Lower leg skin (tissue), 4 donors: ENCODE data around the gene AGGF1. TPM values are rescaled to one million over a fixed set of nuclear protein-coding genes. Genes with fewer than 3 reads are reported as not detected.
"Not testable (repeated sequence)": the region's sequence is repeated elsewhere in the genome, so short reads cannot be mapped to it uniquely, and the experiment has no call there.

Experiments
- DNase-seq, 2 donors: peaks; one replicate each; pipeline ENCODE4 v3.0.0-alpha.2; 2019; ENCODE audit warnings: low spot score in 2 of 2
- H3K4me3 ChIP-seq: fragments of 200-600 bp; sonication (generic); 2 replicates; pipeline ENCODE4 v1.5.1; 2017; ENCODE audit warnings: mild to moderate bottlenecking, low read depth; ENCODE audit not compliant: poor library complexity, severe bottlenecking
- POLR2A ChIP-seq, 2 donors: fragments of 450-650 bp; IDR thresholded peaks; one replicate each; pipeline ENCODE4 v1.6.1; 2016 to 2017; ENCODE audit warnings: antibody characterized with exemption in 2 of 2, mild to moderate bottlenecking in 1 of 2, moderate library complexity in 1 of 2
- WGBS, 2 donors: methylation state at CpG; one replicate each; pipeline ENCODE4 v1.1.5; 2018; 5-methylcytosine and 5-hydroxymethylcytosine counted together
- intact Hi-C: fragments of 100-400 bp; cut with DNase I; formaldehyde crosslinking; loops from one replicate; pipeline ENCODE4 v1.15.0; 2023; ENCODE audit warnings: low total_unique reads
- total RNA-seq, 4 donors: library from RNA; depleted of rRNA; stranded (reverse); fragments of >200 nt; gene quantifications; one replicate each; pipeline ENCODE4 v1.1.0, GENCODE V29; 2016
- TF ChIP-seq, protein P1 (sequence below), 3 donors: fragments of 450-650 bp; IDR thresholded peaks; one replicate each; pipeline ENCODE4 v1.5.1; 2016; ENCODE audit warnings: antibody characterized with exemption in 3 of 3, mild to moderate bottlenecking in 3 of 3, moderate library complexity in 2 of 3

The AGGF1 gene
- total RNA-seq, 4 donors from 2014 or later: 15.0 to 25.0 (median 22.4) TPM

DNA sequence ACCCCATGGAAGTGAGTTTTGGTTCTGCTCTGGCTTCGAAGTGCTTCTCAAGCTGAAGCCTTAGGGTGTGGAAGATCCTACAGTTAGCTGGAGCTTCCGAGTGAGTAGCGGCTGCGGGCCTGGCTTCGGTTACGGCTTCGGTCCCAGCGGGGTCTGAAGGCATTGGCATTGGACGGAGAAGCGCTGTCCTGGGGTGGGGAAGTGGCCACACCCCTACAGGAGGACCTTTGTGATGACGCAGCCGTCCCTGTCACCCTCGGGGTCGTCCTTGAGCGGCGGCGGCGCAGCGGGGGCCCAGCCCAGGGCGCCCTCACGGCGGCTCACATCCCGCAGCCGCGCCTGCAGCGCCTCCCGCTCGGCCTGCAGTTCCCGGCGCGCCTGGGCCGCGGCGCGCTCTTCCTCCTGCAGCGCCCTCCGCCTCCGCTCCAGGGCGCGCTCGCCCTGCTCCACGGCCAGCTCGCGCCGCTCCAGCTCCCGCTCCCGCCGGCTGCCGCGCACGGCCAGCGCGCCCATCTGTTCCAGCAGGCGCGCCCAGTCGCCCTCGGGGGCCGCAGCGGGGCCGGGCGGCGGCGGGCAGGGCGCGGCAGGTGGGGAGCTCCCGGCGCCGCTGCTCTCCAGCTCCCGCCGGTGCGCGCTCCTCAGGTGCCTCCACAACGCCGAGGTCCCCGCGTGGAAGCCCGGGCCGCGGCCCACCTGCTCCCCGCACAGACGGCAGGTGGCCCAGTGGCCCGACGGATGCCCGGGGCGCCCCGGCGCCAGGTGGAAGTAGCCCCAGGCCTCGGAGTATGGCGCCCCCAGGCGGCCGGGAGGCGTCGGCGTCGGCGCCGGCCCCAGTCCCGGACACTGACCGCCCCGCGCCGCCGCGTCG is 47.0 kb downstream of the AGGF1 start:
- intact Hi-C loops: loop anchor here (10.0 kb wide), 1 partner anchor 418 kb away; the partner anchor contains the start of gene WDR41
- peak in 1 of 2 donors; percentile 93 for DNase-seq
- no peak overlapping the region for H3K4me3 ChIP-seq
- TF ChIP-seq, protein P1, sequence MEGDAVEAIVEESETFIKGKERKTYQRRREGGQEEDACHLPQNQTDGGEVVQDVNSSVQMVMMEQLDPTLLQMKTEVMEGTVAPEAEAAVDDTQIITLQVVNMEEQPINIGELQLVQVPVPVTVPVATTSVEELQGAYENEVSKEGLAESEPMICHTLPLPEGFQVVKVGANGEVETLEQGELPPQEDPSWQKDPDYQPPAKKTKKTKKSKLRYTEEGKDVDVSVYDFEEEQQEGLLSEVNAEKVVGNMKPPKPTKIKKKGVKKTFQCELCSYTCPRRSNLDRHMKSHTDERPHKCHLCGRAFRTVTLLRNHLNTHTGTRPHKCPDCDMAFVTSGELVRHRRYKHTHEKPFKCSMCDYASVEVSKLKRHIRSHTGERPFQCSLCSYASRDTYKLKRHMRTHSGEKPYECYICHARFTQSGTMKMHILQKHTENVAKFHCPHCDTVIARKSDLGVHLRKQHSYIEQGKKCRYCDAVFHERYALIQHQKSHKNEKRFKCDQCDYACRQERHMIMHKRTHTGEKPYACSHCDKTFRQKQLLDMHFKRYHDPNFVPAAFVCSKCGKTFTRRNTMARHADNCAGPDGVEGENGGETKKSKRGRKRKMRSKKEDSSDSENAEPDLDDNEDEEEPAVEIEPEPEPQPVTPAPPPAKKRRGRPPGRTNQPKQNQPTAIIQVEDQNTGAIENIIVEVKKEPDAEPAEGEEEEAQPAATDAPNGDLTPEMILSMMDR (IDR thresholded peaks at IDR 0.05): no peak
- no peak for TF ChIP-seq POLR2A (IDR thresholded peaks at IDR 0.05)
- WGBS, 2 donors: 15 to 23% methylated on average over 25 to 61 of the region's 105 CpGs

DNA sequence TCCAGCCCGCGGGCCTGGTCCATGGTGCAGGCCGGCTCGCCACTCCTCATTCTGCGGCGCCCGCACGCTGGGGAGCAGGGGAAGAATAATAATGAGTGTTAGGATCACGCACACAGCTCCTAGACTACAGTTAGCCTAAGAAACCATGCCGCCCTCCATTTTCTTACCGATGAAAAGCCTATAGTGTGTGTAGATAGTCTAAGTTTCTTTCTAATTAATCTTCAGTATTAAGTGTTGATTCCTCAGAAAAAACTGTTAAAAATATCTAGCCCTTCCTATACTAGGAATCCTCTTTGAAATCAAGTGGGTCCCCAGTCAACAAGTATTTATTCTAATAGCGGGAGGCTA is 47.6 kb downstream of the AGGF1 start:
- intact Hi-C loops: loop anchor here (10.0 kb wide), 1 partner anchor 417 kb away; the partner anchor contains the start of gene WDR41
- 37 to 56% methylated on average over 12 of the region's 12 CpGs for WGBS, 2 donors
- H3K4me3 ChIP-seq: no peak overlapping the region
- TF ChIP-seq, protein P1 (IDR thresholded peaks at IDR 0.05): no peak
- TF ChIP-seq POLR2A (IDR thresholded peaks at IDR 0.05): no peak
- DNase-seq: no peak

DNA sequence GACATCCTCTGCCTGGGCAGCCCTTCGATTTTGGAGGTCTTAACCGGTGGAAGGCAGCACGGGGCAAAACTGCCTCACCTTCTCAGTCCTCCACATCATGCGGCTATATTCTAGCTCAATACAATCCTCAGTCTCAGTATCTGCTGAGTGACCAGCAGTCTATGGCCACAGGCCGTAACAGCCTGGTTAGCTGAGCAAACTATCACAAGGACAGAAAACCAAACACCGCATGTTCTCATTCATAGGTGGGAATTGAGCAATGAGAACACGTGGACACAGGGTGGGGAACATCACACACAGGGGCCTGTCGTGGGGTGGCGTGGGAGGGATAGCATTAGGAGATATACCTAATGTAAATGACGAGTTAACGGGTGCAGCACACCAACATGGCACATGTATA is 50.3 kb downstream of the AGGF1 start:
- H3K4me3 ChIP-seq, DNase-seq, intact Hi-C loops: not testable (repeated sequence)
- 93 to 95% methylated on average over 11 of the region's 11 CpGs for WGBS, 2 donors

DNA sequence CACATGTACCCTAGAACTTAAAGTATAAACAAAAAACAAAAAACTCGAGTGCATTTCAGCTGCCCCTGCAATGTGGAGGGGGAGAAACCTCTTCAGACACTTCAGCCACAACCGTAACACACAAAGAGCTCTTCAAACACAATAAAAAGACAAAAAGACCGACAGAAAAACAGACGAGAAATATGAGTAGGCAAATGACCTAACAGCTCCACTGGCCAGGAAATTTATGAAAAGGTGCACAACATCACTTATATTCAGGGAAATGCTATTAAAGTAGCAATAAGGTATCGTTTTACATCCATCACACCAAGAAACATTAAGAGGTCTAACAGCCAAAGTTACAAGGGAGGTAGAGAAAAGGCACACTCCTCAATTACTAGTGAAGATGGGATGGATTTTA is 50.7 kb downstream of the AGGF1 start:
- 86 to 89% methylated on average over 5 of the region's 5 CpGs for WGBS, 2 donors
- no peak for TF ChIP-seq POLR2A (IDR thresholded peaks at IDR 0.05)
- TF ChIP-seq, protein P1 (IDR thresholded peaks at IDR 0.05): no peak
- H3K4me3 ChIP-seq: no peak overlapping the region
- DNase-seq: no peak
- intact Hi-C loops: no loop called here

DNA sequence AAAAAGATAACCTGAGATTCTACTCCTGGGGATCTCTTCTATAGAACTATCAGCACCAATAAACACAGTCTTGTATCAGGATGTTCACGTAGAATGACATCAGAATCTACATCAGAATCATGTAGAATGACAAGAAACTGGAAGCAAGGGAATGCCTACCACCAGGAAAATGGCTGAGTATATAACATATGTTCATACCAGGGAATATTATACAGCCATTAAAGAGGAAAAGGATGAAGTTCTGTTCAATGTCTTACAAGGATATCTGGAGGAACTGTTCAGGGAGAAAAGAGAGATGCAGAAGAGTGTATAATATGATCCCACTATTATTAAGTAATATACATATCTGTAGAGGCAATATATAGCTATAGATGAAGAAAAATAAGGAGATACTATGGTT is 52.1 kb downstream of the AGGF1 start:
- intact Hi-C loops: no loop called here
- DNase-seq: no peak
- no peak overlapping the region for H3K4me3 ChIP-seq
- 48 to 100% methylated on average over 1 of the region's 1 CpG for WGBS, 2 donors
- TF ChIP-seq, protein P1 (IDR thresholded peaks at IDR 0.05): no peak
- no peak for TF ChIP-seq POLR2A (IDR thresholded peaks at IDR 0.05)

DNA sequence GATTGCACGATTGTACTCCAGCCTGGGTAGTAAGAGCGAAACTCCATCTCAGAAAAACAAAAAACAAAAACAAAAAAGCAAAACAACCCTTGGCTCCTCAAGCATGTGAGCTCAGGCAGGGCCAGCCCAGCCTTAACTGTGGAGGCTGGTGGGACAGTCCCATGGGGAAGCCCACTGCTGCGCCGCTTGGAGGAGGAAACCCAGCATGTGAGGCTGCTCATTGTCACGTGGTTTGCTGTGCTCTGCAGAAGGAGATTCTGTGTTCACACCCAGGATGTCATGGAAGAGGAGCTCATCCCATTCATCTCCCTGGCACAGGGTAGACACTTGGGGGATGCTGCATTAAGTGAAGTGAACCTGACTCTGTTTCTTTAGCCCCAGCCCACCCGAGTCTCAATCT is 52.9 kb downstream of the AGGF1 start:
- intact Hi-C loops: no loop called here
- no peak for TF ChIP-seq POLR2A (IDR thresholded peaks at IDR 0.05)
- TF ChIP-seq, protein P1 (IDR thresholded peaks at IDR 0.05): no peak
- 86 to 90% methylated on average over 6 of the region's 6 CpGs for WGBS, 2 donors
- H3K4me3 ChIP-seq: no peak overlapping the region
- no peak for DNase-seq
